ENCODE results near the gene DPH5.
"Not testable (repeated sequence)": the region's sequence is repeated elsewhere in the genome, so short reads cannot be mapped to it uniquely, and the experiment has no call there.

DPH5 gene, protein sequence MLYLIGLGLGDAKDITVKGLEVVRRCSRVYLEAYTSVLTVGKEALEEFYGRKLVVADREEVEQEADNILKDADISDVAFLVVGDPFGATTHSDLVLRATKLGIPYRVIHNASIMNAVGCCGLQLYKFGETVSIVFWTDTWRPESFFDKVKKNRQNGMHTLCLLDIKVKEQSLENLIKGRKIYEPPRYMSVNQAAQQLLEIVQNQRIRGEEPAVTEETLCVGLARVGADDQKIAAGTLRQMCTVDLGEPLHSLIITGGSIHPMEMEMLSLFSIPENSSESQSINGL

DNA sequence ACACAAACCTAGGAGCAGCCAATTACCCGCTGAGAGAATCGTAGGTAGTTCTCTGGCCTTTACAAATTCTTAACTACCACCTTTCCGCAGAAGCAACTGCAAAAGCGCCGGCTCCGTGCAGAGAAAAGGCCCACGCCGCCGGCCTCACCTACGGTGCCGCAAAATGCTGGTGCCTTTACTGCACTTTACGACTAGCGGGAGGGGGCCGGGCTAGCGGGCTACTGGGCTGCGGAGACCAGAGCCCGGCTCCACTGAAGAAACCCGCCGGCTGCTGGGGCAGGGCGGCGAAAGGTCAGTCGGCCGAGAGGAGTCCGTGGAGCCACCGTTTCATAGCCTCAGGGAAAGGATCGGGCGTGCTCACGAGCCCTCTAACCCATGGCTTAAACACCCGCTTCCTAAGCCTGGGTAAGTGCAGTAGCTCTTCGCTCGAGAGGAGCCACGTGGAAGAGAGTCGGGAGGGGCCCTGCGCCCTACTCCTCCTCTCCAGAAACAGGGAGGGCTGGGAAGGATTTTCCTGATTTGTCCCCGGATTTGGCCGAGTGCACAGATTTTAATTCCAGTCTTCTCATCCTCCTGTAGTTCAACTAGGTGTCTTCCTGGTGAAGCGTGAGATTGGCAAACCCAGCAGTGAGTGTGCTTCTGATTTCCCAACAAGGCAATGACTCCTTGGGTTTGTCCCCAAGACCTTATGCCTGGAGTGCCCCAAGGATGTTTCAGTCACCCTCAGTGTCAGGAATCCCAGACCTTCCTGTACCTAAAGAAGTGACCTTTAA lies at the start of gene DPH5:
TSS of gene DPH5 (minus strand) at position 128 of the 773 bp plus-strand sequence. CDS start 341 bp downstream, outside the sequence.
- peak; percentile 78 for DNase-seq

DNA sequence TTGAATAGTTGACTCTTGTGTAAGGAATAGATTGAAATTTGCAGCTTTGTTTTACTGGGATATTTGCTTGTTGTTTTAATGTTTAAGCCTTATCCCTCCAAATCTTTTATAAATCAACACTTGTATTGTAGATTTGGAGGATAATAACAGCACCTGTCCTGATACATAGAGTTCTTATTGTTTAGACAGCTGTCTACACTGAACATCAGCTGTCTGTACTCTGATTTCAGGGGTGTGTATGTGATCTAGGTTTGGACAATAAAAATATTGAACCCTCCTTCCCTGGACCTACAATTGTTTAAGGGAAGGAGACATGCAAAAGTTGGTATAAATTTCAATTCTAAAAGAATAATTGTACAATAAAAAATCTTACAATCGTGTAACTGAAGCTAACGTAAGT lies 48.3 kb upstream of the DPH5 start:
- no peak for DNase-seq

DNA sequence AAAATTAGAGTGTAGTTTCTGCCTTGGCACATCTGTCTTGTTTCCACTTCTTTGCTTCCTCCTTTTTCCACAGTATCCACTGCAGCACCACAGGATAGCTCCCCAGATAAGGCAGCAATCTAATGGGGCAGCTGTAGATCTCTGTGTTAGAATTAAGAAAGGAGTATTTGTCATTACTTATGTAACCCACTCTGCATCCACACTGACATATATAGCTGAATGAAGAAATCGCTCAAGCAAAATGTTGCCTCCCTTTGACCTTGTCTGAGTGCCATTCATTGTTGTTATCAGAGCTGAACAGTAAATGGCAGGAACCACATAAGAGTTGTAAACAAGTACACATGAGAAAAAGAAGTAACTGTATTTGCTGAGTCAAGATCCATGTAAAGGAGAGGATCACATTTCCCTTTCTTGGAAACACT lies 45.9 kb upstream of the DPH5 start:
- no peak for DNase-seq

DNA sequence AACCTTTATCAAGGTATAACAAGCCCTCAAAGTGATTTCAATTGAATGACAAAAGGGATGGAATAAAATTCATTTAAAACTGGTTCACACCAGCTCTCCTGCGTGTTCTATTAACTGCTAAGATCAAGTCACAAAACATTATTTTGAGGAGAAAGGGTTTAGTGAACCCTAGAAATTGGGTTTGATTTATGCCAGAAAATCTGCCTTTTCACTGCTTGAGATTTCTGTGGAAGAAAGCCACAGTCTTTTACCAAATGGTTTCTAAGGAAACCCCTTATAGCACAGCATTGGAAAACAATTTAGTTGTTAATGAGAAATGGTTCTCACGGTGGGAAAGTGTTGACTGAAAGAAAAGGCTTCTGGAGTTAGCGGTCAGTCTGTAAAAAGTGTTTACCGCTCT lies 43.6 kb upstream of the DPH5 start:
- DNase-seq, result no peak

DNA sequence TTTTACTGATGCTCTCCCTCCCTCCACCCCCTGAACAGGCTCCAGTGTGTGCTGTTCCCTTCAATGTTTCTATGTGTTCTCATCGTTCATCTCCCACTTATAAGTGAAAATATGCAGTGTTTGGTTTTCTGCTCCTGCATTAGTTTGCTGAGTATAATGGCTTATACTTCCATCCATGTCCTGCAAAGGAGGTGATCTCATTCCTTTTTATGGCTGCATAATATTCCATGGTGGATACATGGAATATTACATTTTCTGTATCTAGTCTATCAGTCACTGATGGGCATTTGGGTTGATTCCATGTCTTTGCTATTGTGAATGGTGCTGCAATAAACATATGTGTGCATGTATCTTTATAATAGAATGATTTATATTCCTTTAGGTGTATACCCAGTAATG lies 41.4 kb upstream of the DPH5 start:
- DNase-seq, result not testable (repeated sequence)

DNA sequence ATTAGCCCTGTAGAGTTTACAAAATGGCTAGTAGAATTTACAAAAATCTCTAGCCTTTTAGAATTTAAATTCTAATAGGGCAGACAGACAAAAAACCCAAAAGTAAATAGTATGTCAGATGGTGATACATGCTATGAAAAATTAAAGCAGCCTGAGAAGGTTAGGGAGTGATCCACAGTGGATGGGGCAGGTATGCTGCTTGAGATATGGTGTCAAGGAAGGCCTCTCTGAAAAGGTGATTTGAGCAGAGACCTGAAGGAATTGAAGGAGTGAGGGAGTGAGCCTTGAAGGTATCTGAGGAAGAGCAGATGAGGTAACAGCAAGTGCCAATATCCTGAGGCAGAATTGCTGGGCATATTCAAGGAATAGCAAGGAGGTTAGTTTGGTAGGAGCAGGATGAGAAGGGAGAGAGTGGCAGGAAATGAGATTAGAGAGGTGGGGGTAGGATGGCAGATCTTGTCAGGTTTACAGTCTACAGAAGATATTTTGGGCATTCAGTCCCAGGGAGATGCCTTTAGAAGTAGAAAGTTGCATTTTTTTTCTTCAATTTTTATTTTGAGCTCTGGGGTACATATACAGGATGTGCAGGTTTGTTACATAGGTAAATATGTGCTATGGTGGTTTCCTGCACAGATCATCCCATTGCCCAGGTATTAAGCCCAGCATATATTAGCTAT lies 40.8 kb upstream of the DPH5 start:
- DNase-seq, result no peak

DNA sequence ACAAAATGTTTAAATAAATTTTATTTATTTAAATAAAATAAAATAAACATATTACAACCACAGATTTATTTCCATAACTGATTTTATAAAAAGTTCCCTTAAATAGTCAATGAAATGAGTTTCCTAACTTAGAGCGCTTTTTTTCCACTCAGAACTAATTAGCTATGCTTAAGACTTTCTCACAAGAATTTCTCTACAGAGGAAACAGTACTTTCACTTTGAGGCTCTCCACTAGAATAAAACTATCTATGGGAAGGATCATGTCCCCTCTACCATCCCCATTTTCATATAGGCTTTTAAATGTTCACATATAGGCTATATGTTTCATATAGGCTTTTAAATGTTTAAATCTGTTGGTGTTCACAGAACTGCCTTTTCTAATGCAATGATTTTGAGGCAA lies 40.0 kb upstream of the DPH5 start:
- DNase-seq, result no peak

DNA sequence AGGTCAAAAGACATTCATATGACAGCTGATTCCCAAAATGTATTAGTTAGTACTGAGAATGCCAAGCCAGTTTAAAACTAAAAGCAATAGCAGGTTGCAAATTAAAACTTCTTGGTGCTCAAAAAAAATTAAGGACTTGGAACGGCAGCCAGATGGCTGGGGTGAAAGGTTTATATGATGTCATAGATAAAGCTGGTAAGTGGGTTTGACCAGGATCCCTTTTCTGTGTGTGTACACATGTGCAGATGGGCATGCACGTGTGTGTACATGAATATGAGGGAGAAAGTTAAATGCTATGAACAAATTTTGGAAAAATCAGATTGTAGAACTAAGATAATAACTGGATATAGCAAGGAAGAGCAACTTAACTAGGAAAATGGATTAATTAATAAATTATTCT lies 39.1 kb upstream of the DPH5 start:
- DNase-seq, result no peak

DNA sequence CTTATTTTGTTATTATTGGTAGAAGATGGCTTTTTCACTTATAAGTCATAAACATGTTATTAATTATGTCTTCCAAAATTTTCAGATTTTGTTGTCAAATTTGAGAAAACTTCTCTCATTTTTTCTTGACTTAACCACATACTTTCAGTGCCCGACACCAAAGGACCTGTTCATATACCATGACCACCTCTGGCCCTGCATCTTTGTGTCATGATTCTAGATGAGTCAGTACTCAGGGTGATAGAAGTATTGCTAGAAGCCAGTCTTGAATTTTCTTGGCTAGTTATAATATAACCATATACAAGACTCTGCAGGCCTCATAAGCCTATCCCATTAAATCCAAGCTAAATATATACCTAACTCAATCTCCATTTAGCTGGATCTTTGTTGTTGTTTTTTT lies 35.4 kb upstream of the DPH5 start:
- DNase-seq, result no peak

DNA sequence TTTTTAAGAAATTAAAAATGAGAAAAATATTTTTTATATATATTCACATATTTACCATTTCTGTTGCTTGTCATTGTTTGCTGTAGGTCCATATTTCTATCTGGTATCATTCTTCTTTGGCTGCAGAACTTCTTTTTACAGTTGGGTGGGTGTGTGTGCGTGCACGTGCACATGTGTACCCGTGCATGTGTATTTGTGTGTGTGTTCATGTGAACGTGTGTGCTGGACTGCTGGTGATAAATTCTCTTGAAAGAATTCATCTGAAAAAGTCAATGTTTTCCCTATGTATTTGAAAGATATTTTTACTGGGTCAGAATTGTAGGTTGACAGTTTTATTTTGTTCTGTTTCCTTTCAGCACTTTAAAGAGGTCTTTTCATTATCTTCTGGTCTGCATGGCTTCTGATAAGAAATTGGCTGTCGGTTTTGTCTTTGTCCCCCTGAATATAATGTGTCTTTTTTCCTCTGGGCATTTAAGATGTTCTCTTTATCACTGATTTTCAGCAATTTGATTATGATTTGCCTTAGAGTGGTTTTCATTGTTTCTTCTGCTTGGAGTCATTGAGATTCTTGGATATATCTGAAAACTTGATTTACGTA lies 34.5 kb upstream of the DPH5 start:
- no peak for DNase-seq

DNA sequence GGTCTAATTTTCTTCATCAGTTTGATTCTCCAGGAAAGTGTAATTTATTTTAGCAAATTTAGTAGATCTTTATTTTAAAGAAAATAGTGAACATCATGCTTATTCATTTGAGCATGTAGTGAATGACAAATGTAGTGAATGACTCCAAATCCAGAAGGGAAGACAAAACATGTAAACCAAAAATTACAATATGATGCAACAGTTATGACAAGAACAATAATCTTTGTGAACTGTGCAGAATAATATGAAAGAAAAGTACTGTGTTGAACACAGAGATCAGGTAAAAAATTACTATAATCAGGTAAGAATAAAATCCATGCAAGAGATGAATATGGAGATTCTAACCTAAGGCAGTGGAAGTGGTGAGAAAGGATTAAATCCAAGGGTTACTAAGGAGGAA lies 30.0 kb upstream of the DPH5 start:
- DNase-seq, result no peak

DNA sequence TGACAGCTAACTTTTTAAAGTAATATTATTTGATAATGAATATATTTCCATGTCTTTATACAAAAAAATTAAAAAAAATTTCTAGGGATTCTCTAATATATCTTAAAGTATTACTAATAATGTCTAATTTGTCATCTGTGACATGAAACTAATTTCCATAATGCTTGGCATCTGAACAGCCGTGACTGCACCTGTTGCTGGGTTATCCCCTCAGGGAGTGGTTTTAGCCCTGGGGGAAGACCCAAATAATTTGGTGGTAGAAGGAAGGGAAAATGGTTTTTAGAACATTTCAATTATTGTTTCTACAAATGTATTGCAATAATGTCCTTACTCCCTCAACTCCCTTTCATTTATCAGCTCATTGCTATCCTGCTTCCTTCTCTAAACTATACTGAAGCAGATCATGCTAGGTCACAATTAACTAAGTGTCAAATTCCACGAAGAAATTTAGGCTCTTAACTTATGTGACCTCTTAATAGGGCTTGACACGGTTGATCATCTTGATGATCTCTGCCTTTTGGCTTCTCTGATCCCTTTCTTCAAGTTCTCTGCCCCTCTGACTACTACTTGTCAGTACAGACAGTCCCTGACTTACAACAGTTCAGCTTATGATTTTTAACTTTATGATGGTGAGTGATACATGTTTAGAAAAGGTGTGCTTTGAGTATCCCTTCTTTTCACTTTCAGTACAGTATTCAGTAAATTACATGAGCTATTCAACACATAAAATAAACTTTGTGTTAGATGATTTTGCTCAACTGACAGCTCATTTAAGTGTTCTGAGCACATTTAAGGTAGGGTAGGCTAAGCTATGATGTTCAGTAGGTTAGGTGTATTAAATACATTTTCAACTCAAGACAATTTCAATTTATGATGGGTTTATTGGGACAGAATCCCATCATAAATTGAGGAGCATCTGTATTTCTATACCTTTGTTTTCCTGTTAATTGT lies 26.4 kb upstream of the DPH5 start:
- no peak for DNase-seq

DNA sequence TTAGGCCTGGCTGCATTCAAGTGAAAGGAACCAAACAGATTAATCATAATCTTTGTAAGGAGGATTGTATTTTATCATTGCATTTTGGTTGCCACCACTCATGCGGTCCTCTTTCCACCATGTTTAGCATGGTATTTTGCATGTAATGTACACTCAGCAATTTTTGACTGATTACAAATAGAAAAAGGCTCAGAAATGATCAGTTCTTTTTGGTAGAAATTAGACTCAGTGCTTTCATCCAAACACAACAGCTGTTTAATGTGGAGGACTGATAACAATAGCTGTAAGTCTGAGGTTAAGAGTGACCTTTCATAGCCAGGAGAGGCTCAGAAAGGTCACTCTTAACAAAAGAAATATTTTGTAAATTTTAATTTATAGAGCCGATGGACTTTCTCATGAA lies 25.3 kb upstream of the DPH5 start:
- no peak for DNase-seq

DNA sequence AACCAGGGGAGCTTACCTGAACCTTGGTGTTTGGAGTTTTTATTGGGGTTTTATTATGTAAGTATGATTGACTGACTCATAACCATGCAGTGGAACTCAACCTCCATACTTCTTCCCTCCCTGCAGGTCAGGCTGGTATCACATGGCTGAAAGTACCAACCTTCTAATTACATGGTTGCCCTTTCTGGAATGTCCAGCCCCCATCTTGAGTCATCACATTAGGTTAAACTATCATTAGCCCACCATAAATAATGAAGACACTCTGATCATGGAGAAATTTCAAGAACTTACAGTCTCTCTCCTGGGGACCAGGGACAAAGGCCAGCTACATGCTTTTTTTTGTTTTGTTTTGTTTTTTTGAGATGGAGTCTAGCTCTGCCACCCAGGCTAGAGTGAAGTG lies 19.2 kb upstream of the DPH5 start:
- no peak for DNase-seq

DNA sequence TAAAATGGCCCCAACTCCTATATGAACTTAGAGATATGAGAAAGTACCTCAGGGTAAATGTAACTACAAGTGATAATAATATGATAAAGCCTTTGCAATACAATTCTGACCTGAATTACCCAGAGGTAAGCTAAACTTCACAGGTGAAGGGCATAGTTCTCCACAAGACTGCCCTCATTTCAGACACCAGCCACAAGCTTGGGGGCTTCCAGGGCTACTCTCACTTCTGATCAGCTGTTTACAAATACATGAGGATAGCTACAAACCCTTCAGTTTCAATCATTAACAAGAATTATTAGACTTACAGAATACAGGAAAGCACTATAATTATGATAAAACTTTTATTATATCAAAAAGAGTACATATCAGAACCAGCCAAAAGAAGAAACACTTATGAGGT lies 18.7 kb upstream of the DPH5 start:
- DNase-seq, result no peak

DNA sequence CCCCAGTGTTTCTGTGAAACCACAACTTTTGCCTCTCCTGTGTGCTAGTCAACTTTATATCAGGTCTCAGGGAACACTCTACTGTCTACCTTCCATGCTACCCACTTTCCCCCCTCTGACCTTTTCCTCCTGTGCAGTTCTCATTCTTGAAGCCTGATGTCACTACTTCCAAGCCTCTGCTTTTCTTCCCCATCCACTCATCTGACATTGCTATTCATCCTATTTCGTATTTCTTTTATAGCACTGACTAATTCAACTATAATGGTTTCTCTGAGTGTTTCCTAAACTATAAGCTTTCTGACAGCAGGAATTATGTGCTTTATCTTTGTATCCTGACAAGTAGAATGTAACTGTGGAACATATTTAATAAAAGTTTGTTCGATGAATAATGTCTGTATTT lies 18.2 kb upstream of the DPH5 start:
- no peak for DNase-seq

DNA sequence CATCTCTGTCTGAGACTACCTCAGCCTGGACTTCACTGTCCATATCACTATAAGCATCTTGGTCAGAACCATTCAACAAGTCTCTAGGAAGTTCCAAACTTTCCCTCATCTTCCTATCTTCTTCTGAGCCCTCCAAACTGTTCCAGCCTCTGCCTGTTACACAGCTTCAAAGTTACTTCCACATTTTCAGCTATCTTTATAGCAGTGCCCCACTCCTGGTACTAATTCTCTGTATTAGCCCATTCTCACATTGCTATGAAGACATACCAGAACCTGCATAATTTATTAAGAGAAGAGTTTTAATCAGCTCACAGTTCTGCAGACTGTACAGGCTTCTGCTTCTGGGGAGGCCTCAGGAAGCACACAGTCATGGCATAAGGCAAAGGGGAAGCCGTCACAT lies 15.7 kb upstream of the DPH5 start:
- no peak for DNase-seq

DNA sequence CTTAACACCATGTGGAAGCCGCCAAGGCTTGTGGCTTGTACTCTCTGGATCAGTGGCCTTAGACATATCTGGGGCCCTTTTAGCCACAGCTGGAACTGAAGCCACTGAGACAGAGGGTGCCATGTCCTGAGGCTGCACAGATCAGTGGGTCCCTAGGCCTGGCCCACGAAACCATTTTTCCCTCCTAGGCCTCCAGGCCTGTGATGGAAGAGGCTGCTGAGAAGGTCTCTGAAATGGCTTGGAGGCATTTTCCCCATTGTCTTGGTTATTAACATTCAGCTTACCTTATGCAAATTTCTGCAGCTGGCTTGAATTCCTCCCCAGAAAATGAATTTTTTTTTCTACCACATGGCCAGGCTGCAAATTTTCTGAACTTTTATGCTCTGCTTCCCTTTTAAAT lies 15.1 kb upstream of the DPH5 start:
- no peak for DNase-seq

DNA sequence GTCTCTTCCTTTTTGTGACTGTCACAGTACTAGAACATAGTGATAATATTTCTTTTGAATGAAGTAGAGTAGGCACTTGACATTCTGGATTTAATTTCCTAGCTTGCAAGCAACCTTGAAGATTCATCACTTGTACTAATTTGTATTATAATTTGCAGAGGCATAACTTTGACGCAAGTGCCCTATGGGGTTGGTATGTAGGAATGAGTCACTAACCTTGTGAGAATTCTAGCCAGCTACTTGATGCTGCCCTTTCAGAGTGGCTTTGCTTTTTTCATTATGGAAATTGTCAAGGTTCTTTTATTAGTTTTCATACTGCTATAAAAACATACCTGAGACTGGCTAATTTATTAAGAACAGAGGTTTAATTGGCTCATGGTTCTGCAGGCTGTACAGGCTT lies 13.7 kb upstream of the DPH5 start:
- DNase-seq, result no peak

DNA sequence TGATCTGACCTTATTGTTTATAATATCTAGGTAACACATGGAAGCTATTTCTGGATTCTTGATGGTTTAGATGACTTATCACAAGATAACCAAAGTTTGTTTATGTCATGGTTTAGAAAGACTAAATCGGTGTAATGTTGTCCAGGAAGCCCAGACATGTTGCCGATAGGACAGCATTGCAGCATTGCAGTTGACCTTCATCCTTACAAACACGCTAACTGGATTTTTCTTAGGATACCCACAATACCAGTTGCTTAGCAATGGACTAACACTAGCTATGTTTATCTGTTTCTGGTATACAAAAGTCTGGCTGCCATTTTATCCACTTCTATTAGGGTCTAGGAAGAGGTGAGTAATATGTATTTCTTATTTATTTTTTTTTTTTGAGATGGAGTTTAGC lies 11.7 kb upstream of the DPH5 start:
- no peak for DNase-seq

DNA sequence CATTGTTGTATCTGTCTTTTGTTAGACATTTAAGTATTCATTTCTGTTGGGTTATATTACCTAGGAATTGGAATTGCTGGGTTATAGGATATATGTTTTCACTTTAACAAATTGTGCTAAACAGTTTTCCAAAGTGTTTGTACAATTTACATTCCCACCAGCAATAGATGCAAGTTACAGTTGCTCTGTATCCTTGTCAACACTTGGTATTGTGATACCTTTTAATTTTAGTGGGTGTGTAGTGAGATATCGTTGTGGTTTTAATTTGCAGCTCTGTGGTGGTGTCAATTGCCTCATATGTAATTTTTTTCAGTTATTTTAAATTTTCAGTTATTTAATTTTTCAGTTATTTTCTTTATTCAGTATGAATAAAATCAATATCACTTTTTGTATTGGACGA lies 7.4 kb upstream of the DPH5 start:
- DNase-seq, result no peak

DNA sequence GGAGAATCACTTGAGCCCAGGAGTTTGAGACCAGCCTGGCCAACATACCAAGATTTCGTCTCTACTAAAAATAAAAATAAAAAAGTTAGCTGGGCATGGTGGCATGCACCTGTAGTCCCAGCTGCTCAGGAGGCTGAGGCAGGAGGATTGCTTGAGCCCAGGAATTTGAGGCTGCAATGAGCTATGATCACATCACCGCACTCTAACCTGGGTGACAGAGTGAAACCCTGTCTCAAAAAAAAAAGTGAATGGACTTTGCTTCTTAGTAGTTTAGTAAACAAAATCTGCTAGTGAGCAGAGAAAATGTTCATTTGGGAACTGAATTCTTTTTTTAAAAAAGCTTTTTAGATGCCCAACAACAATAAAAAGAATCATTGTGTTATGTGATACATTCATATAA lies 6.5 kb upstream of the DPH5 start:
- not testable (repeated sequence) for DNase-seq

DNA sequence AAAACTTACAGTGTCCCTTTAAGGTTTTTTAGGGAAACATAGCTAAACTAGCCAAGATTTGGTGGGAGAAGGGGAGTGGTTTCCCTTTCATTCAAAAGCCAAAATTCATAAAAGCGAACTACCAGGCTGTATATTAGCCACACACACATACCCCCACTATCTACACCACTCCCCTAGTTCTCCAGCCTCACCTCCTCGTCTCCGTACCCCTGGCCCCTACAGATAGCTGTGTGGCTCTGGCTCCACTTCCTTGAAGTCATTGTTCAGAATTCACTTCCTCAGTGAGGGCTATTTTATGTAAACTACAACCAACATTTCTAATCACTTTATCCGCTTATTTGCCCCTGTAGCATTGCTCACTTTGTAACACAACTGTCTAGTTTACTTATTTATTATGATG lies 5.3 kb upstream of the DPH5 start:
- DNase-seq, result no peak

Data from MV-4-11 (cell line).